GM21529 (cell line): ENCODE data around the gene CCDC14.
"Not testable (repeated sequence)": the region's sequence is repeated elsewhere in the genome, so short reads cannot be mapped to it uniquely, and the experiment has no call there.

Experiments used
- ATAC-seq: cut with Tn5 transposase; IDR thresholded peaks from one replicate; pipeline ENCODE4 v1.9.1; 2021; ENCODE audit not compliant: unreplicated experiment

The CCDC14 gene

GRCh38 chr3:123967260-123967659 is 6.2 kb upstream of the CCDC14 start:
- ATAC-seq: not testable (repeated sequence)

GRCh38 chr3:123966799-123967198 is 5.8 kb upstream of the CCDC14 start:
- not testable (repeated sequence) for ATAC-seq

- not testable (repeated sequence) for ATAC-seq
These were observed 3.8 kb upstream of the CCDC14 start for GRCh38 chr3:123964793-123965192.

GRCh38 chr3:123961508-123961856 is 453 bp upstream of the CCDC14 start:
- ATAC-seq: no peak

GRCh38 chr3:123953735-123954134 is 7.3 kb downstream of the CCDC14 start:
- ATAC-seq: peak; percentile 82

- peak; percentile 22 for ATAC-seq
These were observed 8.0 kb downstream of the CCDC14 start for GRCh38 chr3:123952844-123953520.

GRCh38 chr3:123951522-123952447 is 9.2 kb downstream of the CCDC14 start:
- no peak for ATAC-seq

- ATAC-seq: no peak
These were observed 11.4 kb downstream of the CCDC14 start for GRCh38 chr3:123949641-123950040.

- no peak for ATAC-seq
These were observed 12.6 kb downstream of the CCDC14 start for GRCh38 chr3:123948449-123948848.

- no peak for ATAC-seq
These were observed 13.5 kb downstream of the CCDC14 start for GRCh38 chr3:123947482-123947881.

- ATAC-seq: no peak
These were observed 19.5 kb downstream of the CCDC14 start for GRCh38 chr3:123941542-123941941.

- no peak for ATAC-seq
These were observed 19.9 kb downstream of the CCDC14 start for GRCh38 chr3:123941121-123941520.

GRCh38 chr3:123939706-123940105 is 21.3 kb downstream of the CCDC14 start:
- ATAC-seq: no peak

GRCh38 chr3:123936400-123936799 is 24.6 kb downstream of the CCDC14 start:
- ATAC-seq: no peak

- no peak for ATAC-seq
These were observed 25.2 kb downstream of the CCDC14 start for GRCh38 chr3:123935830-123936229.

GRCh38 chr3:123934250-123934649 is 26.8 kb downstream of the CCDC14 start:
- no peak for ATAC-seq

- ATAC-seq: no peak
These were observed 30.6 kb downstream of the CCDC14 start for GRCh38 chr3:123930445-123930844.

GRCh38 chr3:123929325-123929724 is 31.7 kb downstream of the CCDC14 start:
- no peak for ATAC-seq

GRCh38 chr3:123926396-123926795 is 34.6 kb downstream of the CCDC14 start:
- ATAC-seq: no peak

GRCh38 chr3:123920868-123921267 is 40.2 kb downstream of the CCDC14 start:
- ATAC-seq: no peak

GRCh38 chr3:123920383-123920782 is 40.6 kb downstream of the CCDC14 start:
- ATAC-seq: no peak

- no peak for ATAC-seq
These were observed 41.7 kb downstream of the CCDC14 start for GRCh38 chr3:123919353-123919752.
